Stimulated activated CD4-positive, alpha-beta T cell treated with anti-CD3 and anti-CD28 coated beads, Interleukin-1b, Interleukin-23, amount 100 ng/mL, for 1 hour (primary cell): Measurements from ENCODE around the gene SPRED2.
A peak's percentile ranks its signal among the peaks of the same experiment; 100 is the strongest.

Experiments
- DNase-seq, 2 donors: peaks; one replicate each; pipeline ENCODE4 v3.0.0-alpha.2; 2020; ENCODE audit warnings: low read depth in 2 of 2

The SPRED2 gene

DNA sequence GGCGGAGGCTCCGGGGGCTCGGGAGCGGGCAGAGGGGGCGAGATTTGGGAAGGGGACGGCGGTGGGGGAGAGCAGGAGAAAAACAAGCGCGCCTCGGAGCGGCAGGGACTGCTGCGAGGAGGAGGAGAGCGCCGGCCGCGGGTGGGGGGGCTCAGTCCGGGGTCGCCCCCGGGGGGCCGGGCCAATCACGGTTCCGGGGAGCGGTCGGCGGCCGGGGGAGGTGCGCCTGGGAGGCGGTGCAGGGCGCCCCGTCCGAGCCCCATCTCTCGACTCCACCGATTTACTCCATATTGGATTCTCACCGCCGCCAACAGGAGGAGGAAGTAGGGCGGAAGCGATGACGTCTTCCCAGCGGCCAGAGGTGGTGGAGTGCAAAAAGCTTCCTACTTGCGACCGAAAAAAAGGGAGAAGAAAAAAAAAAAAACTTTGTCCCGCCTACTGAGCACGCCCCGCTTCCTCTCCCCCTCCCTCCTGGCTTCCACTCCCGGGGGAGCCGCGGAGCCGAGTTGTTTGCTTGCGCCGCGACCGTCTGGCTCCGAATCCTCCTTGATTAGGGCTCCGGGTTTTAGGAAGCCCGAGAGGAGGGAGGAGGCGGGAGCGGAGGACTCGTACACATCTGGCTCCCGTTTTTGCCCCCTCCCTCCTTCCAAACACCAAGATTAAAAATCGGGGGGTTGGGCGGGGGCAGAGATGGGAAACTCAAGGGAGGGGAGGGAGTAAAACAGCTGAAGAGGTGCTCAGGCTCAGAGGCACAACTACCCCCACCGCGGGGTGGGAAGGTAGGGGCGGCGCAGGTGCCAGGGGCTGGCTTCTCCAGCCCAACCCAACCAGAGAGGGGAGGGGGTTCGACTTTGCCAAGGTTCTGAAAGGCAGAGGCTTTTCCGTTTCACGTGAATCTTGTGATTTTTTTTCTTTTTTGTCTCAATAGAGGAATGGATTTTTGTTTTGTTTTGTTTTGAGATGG lies at the start of gene SPRED2:
Gene SPRED2, minus strand, starts transcription at position 373 of the 964 bp plus-strand sequence. CDS start 612 bp downstream, outside the sequence.
- DNase-seq: peak in 1 of 2 donors; percentile 29

- no peak for DNase-seq
These were observed 49.6 kb upstream of the SPRED2 start for GRCh38 chr2:65481961-65482360.

GRCh38 chr2:65479524-65479923 lies 47.1 kb upstream of the SPRED2 start:
- DNase-seq: no peak

DNA sequence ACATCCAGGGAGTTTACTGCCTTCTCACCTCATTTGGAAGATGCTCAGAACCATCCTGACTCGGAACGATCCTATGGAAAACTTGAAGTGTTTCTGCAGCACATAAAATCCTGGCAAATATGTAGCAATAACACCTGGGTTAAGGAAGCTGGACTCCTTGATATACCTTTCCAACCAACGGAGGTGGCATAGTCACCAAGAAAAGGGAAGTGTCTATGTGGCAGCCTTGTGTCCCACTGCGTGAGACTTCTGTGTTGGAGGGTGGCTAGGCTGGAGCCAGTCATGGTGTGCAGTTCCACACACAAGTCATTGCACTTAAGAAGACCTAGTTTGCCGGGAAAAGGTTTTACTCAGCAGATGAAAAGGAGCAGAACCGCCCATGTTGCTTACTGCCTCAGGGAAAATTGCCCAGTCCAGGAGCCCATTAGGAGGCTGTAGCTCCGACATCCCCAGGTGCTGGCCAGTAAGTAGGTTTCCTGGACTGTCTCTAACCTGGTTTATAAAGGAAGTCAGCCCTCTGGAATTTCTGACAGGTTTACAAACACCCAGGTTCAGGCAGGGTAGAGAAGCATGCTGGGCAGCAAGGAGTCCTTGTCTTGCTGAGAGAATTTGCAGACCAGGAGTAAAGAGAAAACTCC lies 46.2 kb upstream of the SPRED2 start:
- DNase-seq: no peak

DNA sequence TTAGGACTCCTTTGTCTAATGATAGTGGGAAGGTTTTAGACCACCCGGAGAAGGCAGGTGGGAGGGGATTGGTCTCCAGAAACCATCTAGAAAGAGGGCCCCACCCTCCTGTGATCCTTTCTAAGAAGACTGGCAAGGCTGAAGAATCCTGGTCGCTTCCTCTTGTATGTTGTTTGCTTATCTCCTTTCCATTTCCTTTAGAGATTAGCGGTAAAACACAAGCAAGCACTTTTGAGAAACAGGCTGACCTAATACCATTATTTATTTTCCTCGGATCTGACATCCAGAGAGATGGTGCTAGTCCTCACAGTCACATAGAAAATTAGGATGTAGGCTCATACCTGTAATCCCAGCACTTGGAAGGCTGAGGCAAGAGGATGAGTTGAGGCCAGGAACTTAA lies 45.2 kb upstream of the SPRED2 start:
- DNase-seq: no peak

DNA sequence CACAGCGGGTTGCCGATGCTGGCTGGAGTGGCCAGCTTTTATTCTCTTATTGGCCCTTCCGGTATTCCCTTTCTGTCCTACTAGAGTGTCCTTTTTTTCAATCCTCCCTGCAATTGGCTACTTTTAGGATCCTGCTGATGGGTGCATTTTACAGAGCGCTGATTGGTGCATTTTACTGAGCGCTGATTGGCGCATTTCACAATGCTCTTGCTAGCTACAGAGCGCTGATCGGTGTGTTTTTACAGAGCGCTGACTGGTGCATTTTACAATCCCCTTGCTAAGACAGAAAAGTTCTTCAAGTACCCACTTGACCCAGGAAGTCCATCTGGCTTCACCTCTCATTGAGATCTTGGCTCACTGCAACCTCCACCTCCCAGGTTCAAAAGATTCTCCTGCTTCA lies 44.4 kb upstream of the SPRED2 start:
- no peak for DNase-seq

- DNase-seq: no peak
These were observed 42.6 kb upstream of the SPRED2 start for GRCh38 chr2:65475000-65475399.

DNA sequence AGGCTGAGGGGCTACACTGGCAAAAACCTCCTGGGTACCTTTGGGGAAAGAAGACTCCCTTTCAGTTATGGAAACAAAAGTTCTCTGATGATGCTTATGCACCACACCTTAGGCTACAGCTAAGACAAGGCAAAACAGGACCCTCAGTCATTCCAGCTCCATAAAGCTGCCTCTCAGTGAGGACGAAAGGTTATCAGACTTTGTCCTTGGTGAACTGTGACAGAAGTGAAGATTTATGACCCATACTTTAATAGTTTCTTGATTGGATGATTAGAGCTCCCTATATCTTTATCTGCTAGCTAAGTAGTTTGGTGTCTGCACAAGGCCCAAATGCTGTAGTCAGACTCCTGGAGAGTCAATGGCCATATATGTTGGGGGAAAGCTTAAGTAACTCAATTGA lies 40.6 kb upstream of the SPRED2 start:
- DNase-seq: no peak

DNA sequence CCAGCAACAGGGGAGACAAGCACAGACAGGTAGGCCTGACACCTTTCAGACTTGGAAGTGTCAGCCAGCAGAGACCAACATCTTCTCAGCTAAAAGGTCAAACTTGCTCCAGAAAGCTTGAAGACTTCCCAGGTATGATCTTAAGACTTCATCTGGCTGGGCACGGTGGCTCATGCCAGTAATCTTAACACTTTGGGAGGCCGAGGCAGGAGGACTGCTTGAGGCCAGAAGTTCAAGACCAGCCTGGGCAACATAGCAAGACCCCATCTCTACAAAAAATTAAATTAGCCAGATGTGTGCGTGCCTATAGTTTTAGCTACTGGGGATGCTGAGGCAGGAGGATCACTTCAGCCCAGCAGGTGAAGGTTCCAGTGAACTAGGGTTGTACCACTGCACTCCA lies 39.0 kb upstream of the SPRED2 start:
- DNase-seq: no peak

DNA sequence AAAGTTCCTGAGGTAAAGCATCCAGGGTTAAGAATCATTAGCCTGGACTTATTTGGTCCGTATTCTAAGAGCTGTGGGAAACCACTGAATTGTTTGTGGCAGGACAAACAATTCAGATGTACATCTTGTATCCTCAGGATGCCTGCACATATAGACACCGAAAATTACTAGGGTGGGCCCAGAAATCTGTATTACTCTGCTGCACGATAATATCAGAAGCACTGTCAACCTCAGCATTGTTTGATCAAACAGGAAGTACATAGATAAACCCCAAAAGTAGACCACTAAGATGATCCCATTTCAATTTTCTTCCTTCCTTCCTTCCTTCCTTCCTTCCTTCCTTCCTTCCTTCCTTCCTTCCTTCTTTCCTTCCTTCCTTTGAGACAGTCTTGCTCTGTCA lies 34.2 kb upstream of the SPRED2 start:
- DNase-seq: no peak

GRCh38 chr2:65465857-65466256 lies 33.5 kb upstream of the SPRED2 start:
- DNase-seq: no peak

GRCh38 chr2:65465124-65465523 lies 32.7 kb upstream of the SPRED2 start:
- no peak for DNase-seq

DNA sequence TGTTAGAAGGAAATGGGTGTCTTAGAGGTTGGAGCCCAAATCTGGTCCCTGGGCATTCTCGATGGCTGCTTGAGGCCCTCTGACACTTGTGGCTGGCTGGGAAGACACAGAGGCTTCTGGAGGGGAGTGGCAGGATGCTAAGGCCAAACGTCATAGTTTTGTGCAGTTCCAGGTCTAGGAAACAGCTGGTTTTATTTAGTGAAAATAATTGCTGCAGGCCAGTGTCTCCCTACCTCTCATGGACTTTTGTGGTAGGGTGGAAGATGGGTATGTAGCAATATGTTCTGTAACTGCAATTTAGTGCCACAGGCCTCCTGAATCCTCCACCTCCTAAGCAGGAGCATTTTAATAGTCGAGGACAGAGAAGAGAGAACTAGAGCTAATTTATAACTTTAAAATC lies 32.2 kb upstream of the SPRED2 start:
- DNase-seq: no peak

DNA sequence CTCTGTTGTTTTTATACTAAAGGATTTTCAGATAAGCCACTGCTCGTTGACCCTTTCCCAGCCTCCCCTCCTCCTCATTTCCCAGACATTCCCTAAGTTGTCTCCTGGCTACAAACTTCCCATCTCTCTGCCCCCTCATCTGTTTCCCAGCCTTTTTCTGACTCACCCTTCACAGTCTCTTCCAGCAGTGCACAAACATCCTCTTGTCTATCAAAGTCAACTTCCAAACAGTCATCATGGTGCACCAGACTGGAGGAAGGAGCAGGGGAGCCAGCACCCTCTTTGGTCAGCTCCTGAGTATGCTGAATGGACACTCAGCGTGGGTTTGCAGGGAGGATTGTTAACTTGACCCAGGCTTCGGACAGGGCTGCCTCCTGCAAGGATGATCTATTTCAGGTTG lies 26.6 kb upstream of the SPRED2 start:
- no peak for DNase-seq

- DNase-seq: no peak
These were observed 24.5 kb upstream of the SPRED2 start for GRCh38 chr2:65456886-65457285.

DNA sequence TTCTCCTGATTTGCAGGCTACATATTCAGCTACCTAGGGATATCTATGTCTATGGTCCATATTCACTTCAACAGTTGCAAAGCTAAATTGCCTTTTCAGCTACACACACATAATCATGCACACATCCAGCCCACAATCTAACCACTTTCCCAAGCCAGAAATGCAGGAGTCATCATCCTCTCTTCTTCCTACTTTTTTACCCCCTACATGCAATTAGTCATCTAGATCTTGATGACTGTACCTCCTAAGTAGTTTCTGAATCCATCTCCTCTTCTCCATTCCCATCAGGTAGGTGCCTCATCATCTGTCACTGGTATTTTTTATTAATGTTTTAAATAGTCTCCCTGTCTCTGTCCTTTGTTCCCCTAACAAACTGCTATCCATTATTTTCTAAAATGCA lies 23.7 kb upstream of the SPRED2 start:
- no peak for DNase-seq

DNA sequence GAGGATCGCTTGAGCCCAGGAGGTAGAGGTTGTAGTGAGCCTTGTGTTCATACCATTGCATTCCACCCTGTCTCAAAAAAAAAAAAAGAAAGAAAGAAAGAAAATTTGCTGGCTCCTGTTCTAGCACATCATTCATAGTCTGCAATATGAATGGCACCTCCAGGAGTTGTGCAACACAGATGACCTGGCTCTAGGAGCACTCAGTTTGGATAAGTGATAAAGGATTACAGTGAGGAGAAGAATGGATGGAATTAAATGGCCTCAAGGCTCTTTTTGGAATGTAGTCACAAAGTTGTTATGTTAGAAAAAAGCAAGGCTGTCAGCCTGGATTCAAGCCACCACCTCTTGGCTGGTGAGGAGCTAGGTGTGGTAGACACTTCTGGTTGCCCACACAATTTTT lies 21.5 kb upstream of the SPRED2 start:
- no peak for DNase-seq

DNA sequence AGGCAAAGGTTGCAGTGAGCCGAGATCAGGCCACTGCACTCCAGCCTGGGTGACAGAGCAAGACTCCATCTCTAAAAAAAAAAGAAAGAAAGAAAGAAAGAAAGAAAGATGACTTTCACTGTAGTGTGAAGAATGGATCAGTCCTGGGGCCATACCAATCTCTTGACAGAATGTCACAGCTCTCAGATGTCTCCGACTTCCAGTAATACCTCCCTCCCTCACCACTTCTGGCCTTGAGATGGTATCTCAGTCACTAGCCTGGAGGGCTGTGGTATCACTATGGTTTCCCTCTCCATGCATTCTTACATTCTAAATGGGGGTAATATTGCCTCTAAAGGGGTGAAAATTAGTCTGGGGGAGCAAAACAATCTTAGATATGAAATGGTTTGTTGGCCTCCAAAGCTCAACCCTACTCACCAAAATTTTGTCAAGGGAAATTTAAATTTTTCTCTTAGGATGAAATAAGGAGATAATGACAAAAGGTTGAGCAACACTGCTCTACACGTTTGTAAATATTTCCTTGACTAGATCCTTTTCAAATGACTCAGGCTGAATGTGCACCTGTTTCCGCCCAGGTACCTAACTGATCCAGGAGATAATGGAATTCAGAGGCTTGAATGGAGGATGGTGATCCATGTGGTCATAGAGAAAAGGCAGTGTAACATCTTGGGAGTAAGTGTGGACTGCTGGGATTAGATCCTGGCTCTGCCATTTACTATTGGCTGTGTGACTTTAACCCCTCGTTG lies 19.9 kb upstream of the SPRED2 start:
- DNase-seq: no peak

- no peak for DNase-seq
These were observed 18.4 kb upstream of the SPRED2 start for GRCh38 chr2:65450810-65451209.

DNA sequence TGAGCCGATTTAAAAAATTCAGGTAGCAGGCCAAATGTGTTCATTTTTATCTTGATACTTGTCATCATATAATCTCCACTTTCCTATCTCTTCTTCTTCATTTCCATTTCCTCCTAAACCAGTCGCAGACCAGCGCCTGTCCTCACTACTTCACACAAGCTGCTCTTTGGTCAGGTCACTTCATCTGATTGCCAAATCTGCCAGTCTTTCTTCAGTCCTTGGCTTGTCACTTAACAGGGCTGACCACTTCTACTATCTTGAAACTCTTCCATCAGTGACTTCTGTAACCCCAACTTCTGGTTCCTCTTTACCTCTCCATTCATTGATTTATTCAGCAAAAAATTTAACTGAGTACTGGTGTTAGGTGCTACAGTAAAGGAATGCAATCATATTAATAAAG lies 18.0 kb upstream of the SPRED2 start:
- DNase-seq: no peak

GRCh38 chr2:65443509-65444186 lies 11.2 kb upstream of the SPRED2 start:
- DNase-seq: no peak
